NCI-H1694 (cell line): ENCODE measurements around the gene TMOD2.
A peak's percentile ranks its signal among the peaks of the same experiment; 100 is the strongest.

Experiments
- DNase-seq: peaks from one replicate; lab custom pipeline; 2025; lab: John Stamatoyannopoulos, UW

Gene TMOD2

DNA sequence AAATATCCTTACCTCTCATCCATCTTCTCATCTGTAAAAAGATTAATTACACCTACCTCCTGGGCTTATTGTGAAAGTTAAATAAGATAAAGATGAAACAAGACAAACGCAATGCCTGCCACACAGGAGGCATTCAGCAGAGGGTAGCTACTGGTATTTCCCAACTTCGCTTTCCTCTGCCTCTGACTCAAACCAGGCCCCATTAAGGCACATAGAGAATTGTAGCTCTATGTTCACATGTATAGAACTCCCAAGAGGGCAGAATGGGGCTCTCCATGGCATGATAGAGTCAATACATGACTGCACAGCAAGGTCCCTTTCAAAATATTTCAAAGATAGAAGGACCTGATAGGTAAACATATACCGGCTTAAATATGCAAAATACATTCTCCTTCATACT lies 15.3 kb upstream of the TMOD2 start:
- no peak for DNase-seq

DNA sequence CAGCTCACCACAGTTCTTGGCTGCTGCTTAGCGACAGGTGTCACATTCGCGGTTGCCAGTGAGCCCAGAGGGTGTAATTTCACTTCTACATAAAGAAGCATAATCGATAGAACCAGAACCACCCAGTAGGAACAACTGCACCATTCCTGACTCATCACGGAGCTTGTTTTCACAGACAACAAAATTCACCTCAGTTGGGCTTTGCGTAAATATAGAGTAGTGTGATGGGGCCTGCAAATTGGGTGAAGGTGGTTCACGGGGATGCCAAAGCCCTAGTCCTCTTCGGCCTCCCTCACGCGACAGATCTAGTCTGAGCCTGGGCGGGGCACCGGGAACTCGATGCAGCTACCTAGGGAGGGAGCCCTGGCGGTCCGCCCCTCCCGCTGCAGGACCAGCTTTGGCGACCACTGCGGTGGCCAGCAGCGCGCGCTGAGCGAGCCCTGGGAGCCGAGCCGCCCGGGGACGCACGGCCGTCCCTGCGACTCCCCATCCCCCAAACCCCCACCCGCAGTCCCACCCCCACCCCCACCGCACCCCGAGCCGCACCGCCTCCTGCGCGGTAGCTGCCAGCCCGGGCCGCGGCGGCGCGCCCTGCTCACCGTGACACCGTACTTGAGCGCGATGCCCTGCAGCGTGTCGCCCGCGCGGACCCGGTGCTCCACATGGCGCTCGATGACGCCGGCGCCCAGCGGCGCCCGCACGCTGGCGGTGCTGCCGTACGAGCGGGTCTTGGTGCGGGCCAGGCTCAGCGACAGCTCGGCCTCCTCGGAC lies 14.5 kb upstream of the TMOD2 start:
- DNase-seq, result no peak

DNA sequence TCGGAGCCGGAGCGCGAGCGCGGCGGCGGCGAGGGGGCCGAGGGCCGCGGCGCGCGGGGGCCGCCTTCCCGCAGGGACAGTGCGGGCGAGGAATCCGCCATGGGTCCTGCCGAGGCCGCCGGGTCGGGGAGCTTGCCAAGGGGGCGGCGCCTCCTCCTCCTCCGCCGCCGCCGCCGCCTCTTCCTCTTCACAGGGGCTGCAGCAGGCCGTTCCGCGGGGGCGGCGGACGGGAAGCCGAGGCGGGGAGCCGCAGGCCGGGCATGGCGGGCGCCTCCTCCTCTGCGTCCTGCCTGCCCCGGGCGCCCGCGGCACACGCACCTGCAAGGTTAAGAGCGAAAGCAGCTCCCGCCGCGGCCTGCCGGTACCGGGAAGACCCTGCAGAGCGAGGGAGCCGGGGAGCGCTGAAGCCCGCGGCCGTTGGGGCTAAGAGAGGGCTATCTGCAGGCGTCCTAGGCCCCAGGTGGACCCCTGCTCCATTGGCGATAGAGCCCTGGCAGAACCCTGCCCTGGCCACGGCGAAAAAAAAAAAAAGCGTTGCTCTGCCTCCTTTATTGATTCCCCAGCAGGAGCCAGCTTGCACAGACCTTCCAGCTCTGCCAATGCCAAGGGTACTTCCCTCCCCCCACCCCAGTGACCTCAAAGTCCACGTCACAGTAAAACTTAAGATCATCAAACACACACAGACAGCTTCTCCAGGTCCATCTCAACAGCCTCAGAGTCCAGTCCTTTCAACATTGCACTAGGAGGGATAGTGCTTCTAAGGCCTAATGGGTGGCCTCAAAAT lies 13.7 kb upstream of the TMOD2 start, which contains the start of gene LYSMD2:
LYSMD2 (minus strand) TSS at position 134 of the 784 bp plus-strand sequence; CDS start at position 101, 33 bp downstream.
- no peak for DNase-seq

DNA sequence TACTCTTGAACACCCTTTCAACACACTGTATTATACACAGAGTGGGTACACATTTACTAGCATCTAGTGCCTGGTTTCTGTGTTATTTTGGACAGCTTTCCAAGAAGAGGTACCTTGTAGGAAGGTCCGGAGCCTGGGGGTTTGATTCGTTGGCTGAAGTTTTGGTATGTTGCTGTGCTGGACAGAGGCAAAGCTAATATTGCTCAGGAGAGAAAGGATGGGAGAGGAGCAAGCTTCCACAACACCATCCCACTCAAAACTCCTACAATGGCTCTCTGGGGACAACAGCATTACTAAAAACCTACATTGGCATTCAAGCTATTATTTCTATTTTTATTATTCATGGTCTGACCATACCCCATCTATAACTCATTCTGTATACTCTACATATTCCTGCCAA lies 12.8 kb upstream of the TMOD2 start:
- DNase-seq, result no peak

DNA sequence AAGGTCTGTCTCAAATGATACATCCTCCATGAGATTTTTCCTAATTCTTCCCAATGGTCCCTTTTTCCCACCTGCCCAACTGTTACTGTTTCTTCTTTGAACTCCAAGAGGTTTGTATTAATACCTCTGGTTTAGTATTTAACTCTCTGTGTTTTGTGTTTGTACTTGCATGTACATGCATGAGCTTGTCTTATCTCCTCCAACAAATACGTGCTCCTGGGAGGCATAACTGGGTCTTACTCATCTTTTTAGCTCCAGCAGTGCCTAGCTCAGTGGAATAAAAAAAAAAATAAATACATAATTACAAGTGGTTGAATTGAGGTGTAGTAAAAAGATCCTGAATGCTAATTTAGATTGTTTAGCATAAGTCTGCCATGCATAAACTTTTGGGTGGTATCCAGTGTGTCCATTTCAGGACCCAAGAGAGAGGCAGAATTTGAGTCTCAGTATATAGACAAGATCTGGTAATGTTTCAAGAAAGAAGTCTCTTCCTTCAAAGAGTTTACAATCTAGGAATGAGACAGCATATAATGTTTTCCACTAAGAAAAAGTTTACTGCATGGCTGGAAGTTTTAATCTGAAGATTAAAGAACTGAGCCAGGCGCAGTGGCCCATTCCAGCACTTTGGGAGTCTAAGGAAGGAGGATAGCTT lies 12.2 kb upstream of the TMOD2 start:
- DNase-seq, result no peak

DNA sequence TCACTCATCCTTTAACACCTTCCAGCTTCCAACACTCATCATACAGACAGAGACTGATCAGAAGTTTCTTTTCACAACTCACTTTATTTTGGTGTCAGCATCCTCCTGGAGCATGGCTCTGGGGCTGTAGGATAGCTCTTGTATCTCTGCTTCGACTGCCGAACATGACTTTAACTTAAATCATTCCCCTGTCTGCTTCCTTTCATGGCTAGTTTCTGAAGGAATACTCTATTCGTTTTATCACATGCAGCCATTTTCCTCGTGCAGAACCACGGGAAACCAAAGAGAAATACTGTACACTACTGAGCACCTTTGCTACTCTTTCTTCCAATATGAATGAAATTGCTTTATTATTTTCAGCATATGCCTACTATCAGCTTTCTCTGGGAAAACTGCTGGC lies 2.1 kb upstream of the TMOD2 start:
- no peak for DNase-seq

DNA sequence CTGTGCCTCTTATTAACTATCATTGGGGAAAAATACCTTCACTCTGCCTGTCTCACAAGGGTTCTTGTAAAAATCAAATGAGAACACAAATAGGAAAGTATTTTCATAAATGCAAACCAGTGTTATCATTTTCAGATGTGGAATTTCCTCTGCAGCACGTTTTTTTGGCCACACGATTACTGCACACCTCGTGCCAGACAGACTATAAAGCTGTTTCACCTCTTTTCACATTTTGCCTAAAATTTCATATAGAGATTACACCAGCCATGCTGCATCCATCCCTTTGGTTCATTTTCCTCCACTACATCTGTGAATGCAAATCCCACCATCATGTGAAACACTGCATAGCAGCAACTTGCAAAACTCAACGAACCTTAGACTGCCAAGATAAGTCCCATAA lies 1.2 kb upstream of the TMOD2 start:
- no peak for DNase-seq

DNA sequence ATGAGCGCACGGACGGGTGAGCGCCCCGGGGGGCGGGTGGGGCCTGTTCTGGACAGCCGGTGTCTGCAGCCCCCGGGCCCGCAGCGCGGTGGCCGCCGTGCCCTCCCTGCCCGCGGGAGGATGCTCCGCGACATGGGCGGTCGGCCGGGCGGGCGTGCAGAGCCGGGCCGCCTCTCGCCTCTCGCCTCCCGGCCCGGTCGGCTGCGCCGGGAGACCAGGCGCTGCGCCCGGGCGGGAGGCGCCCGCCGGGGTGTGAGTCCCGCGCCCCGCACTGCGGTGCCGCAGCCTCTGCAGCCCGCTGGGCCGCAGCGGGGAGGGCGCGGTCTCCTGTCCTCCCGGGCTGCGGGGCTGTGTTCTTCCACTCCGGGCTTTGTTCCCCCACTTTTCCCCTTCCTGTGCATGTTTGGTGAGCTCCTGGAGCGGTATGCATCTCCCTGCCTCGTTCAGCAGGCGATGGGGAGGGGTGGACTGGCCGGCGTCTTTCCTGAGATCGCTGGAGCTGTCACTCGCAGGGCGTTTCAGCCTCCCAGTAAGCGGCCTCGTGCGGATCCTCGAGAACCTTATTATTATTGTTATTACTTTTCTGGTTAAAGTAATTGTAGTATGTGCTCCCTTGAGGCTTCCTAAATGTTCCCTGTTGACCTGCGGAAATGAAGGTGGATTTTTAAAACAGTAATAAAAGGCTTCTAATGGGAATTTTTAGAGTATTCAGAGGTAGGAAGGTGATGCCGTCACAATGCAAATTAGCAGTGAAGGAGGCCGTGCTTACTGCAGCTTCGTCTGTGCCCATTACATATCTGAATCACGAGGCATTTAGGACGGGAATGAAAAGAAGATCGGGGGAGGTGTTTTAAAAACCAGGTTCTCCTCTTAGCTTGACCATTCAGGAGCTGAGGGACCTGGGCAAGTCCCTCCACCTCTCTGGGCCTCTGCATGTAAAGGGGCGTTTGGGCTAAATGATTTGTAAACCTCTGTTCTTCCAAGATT lies 593 bp downstream of the TMOD2 start:
- DNase-seq, result no peak

DNA sequence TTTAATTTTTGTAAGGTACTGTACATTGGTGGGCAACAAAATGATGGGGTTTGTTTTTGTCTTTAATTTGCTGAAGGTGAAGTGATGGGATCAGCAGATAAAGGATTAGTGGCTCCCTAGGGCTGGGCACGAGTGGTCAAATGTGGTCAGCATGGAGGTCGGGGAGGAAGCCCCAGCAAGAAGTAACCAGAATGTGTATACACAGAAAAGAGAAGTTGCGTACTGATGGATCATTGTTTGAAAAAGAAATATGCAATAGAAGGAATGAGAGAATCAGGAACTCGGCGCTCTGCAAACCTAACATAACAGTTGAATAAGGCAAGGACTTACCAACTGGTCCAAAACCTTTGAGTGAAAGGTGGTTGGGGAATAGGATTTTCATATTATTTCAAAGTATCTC lies 1.5 kb downstream of the TMOD2 start:
- no peak for DNase-seq

DNA sequence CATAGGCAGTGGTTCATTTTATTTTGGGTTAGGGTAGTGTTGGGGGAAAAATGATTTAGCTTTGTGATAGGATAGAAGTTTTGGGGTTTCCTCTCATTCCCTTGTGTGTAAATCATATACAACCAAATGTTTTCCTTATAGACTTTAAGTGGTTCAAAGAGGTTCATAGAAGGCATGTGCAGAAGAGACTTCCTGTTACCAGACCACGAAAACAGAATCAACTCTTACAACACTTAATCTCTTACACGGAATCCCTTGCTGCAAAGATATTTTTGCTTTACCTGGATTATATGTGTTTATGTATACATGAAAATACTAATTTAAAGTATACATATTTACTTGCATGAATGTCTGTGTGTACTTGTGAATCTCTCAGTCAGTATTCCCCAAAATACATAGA lies 2.9 kb downstream of the TMOD2 start:
- no peak for DNase-seq

DNA sequence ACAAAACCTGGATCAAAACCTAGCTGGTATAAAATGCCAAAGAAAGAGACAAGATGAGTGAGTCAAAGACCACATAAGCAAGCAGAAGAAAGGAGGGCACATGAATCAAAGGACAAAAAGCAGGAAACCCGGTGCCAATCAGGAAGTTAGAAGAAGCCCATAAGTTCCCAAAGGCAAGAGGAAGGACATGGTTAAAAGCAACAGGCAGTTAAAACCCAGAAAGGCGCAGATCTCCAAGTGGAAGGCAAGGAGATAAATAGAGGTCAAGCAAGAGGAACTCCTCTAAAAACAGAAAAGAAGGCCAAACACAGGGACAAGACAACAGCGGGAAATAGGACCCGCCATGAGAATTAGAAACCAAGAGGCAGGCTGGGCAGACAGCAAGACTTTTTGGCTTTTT lies 4.4 kb downstream of the TMOD2 start:
- no peak for DNase-seq

DNA sequence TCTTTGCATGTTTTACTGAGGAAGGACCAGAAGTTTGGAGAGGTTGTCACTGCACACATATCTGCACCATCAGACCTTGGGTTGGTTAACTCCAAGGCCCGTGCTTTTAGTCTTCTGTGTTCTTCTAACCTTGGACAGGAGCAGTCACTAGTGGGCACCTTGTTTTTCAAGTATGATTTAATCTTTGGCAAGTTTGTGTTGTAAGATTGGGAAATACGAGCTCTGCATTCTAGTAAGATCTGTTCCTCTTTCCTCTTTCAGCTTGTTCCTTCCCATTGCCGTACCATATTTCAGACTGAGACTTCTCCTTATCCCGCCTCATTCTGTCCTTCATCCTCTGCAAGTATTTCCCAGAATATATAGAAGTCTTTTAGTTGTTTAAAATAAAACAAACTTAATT lies 5.1 kb downstream of the TMOD2 start:
- no peak for DNase-seq

DNA sequence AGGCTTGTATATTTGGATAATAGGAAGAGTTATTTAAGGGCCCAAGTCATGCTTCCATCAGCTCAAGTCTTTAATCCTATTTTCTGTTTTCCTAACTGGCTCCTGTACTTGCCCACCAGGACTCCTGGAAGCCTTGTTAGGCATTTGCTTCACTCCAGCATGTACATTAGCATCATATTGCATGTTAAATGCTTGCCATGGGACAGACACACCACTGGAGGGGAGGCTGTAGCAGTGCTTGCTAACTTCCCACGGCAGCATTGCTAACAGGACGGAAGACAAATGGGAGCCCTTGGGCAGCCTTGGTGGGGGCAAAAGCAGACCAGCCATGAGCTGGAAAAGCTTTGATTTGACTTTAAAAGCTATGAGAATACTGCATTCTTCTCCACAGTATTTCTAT lies 6.1 kb downstream of the TMOD2 start:
- DNase-seq, result no peak

DNA sequence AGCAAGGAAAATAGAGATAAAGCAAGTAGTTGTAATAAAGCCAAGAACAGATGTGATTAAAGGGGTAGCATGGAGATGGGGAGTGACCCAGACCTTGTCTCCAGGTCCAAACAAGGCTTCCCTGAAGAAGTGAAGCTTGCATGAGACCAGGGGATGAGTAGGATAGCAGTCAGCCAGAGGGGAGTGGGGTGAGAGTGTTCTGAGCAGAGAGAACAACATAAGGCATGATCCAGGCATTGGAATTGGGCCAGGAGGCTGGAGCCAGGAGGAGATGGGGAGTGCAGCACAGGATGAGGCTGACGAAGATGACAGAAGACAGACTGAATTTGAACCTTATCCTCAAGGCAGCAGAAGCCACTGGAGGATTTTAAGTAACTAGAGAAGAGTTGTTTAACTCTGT lies 7.2 kb downstream of the TMOD2 start:
- DNase-seq, result peak; percentile 73

DNA sequence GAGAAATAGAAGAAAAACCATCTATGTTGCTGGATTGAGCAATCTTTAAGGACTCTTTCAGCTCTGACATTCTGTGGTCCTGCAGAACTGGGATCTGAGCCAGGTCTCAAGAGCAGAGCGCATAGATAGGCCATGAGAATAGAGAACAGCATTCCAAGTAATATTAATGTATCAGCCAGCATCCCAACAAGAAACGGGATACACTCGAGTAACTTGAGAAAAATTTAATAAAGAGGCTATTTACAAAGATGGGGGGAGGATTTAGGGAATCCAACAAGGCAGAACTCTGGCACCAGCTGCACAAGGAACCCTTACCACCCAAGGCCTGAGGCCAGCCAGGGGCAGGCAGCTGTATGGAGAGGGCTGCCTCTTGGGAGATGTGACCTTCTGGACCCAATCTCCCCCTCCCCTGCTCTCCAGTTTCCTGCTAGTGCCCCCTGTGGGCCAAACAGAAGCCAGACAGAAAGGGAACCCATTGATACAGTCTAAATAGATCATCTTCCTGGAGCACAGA lies 8.2 kb downstream of the TMOD2 start:
- DNase-seq, result no peak

DNA sequence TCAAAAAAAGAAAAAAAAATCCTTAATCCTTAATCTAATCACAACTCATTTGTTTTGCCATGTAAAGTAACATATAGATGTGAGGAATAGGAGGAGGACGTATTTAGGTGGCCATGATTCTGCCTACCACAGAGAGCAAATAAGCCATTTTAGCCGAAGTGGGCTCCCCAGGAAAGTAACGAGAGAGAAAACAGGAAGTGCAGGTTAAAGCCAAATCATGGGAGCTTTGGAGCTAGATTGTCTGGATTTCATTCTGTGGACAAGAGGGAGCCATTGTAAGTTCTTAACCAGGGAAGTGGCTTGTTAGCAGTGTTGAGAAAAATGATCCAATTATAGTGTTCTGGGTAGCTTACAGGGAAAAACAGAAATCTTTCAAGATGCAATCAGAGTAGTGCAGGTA lies 9.4 kb downstream of the TMOD2 start:
- no peak for DNase-seq

DNA sequence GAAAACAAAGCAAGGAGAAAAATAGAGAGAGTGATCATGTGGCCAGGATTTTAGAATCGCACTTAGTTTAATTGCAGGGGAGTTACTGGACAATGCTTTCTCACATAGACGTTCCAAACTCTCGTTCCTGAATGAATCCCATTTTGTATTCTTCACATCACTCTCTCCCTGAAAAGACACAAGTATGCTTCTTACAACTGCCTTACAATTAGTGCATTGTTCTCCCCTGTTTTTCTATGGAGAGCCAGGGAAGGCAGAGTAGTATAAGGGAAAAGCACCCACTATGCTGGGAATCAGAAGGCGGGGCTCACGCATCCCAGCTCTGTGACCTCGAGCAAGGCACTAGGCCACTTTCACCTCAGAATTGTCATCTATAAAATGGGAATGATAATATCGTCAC lies 14.4 kb downstream of the TMOD2 start:
- DNase-seq, result no peak

DNA sequence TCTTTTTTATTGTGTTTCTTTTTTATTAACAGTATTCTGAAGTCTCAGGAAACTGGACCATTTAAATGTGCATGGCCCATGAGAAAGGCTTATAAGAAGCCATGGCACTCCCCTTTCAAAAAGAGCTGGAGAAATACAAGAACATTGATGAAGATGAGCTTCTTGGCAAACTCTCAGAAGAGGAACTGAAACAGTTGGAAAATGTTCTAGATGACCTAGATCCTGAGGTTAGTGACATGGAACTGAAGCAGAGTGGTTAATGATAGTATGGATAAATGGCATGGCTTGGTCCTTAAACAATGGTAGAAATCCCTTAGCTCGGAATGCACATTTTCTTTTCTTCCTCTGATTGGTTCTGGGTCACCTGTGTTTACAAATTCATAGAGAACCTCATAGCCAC lies 14.9 kb downstream of the TMOD2 start:
- DNase-seq, result no peak

DNA sequence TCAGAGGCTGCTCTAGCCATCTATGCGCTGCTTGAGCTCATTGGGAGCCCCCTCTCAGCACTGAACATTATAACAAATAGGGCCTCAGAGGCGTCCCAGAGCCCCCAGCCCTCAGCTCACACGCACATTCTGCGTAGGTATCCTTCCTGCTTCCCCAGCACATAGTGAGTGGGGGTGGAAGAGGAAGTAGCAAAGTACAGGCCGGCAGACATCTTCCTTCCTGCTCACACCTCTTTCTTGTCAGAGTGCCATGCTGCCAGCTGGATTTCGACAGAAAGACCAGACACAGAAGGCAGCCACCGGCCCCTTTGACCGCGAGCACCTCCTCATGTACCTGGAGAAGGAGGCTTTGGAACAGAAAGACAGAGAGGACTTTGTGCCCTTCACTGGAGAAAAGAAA lies 16.6 kb downstream of the TMOD2 start:
- DNase-seq, result no peak

DNA sequence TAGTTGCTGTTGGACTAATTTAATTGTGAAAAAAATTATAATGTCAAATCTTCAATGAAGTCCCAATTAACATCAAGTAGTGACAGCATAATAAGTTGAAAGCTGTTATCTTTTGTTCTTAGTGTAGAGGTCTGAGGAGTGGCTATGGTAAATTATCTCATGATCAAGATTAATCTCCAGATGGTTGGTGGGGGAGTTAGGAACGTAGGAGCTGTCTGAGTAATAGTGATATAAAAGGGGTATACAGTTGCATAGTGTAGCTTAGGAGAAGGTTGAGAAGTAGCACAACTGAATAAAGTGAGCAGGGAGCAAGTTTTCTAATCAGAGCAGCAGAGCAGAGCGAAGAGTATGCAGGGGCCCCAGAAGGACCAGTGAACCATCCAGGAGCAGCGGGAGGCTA lies 19.5 kb downstream of the TMOD2 start:
- no peak for DNase-seq

DNA sequence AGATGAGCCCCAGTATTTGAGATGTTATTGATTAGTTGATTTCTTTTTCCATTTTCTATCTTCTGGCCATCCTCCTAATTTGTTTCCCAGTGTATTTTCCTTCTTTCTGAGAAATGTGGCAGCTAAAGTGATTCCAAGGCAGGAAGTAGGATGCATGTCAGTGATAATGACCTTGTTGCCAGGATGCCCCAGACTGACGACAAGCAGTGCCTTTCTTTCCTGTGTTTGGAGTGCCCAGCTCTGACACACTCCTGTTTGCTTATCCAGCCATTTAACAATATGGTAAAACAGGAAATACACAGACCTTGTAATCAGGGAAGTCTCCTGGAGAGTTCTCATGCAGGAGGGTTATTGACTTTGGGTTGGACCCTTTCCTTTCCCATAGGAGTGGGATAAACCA lies 20.4 kb downstream of the TMOD2 start:
- DNase-seq, result no peak

DNA sequence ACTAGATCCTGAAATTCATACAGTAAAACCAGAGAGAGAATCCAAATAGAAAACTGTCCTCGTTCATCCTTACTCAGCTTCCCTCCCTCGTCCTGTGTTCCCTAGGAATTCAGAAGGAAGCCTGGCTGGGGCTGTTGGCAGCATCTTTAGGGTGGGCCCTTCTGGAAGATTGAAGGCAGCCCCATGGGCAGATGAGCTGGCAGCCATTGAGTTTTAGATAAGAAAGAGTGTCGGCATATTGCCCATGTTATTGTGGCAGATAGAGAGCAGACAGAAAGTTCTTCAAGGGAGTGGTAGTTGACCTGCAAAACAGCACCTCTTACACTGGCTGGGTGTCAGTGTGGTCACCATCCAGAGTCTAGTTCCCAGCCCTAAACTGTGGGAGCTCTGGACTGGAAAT lies 23.5 kb downstream of the TMOD2 start:
- DNase-seq, result no peak
